ENCODE results near the gene KCNQ1. TPM values are rescaled to one million over a fixed set of nuclear protein-coding genes. Genes with fewer than 3 reads are reported as not detected.

KCNQ1 gene
- total RNA-seq, 1 experiment from 2014 or later, result 2.5 TPM

DNA sequence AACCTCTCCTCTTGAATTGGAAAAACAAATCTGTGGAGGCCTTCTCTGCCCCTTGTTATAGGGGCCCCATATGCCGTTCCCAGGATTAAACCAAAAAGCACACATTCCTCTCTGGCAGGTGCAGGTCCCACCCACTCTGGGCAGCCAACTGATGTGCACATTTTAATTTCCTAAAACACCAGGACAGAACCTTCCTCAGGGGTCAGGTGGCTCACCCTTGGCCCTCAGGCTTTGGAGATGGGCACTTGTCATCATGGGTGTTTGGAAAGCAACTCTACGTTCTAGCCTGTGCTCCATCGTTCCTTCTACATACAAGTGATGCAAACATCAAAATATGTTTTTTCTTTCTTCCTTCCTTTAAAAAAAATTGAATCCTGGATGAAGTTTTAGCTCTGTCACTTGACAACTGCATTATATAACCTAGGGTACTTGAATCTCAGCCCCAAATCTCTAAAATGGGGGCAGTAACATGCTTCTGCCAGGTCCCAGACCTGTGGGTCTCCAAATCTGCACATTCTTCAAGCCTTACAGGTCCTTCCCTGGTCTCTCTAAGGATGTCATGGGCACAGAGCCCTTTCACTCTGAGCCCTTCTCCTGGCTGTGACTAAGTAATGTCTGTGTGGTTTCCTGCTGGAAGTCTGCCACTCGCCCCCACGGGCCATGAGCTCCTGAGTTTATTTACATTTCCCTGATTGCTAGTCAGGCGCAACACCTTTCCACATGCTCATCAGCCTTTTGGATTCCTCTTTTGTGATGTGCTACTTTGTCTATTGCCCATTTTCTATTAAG, 211.2 kb downstream of the KCNQ1 start (continued):
- TF ChIP-seq, protein P1, sequence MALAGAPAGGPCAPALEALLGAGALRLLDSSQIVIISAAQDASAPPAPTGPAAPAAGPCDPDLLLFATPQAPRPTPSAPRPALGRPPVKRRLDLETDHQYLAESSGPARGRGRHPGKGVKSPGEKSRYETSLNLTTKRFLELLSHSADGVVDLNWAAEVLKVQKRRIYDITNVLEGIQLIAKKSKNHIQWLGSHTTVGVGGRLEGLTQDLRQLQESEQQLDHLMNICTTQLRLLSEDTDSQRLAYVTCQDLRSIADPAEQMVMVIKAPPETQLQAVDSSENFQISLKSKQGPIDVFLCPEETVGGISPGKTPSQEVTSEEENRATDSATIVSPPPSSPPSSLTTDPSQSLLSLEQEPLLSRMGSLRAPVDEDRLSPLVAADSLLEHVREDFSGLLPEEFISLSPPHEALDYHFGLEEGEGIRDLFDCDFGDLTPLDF (CRISPR knock-in tag; IDR thresholded peaks at IDR 0.05), result no peak

DNA sequence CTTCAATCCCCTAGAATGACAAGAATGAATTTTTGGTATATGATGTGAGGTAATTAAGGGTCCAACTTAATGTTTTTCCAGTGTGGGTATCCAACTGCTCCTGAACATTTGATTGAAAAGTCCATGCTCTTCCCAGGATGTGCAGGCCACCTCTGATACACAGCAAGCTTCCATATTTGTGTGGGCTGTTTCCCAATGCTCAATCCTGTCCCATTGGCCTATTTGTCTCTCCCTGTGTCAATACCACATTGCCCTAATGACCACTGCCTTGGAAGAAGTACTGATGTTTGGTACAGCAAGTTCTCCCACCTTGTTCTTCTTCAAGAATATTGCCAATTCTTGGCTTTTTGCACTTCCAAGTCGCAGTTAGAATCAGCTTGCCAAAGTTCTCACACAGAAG, 212.1 kb downstream of the KCNQ1 start:
- no peak for DNase-seq (ENCODE audit: low spot score)
- Mint-ChIP-seq H3K4me1 (0 out of 2 replicates have a peak, but pooled peaks cover 4% of the 10 kb centered on the region), H3K36me3 (peaks cover 85% of the 10 kb centered on the region), H3K4me3 (no peak overlapping the region), H3K27ac (no peak overlapping the region), H3K9me3 (peaks cover 74% of the 10 kb centered on the region), H3K27me3 (ENCODE audit: low read depth) (peaks cover 100% of the 10 kb centered on the region; the same call in 1 of the 2 replicates)
- CTCF ChIA-PET, result no interaction called here
- ATAC-seq, result no peak
- TF ChIP-seq, protein P2, sequence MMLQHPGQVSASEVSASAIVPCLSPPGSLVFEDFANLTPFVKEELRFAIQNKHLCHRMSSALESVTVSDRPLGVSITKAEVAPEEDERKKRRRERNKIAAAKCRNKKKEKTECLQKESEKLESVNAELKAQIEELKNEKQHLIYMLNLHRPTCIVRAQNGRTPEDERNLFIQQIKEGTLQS (CRISPR knock-in tag; conservative IDR thresholded peaks at IDR 0.05), result no peak
- TF ChIP-seq, protein P3, sequence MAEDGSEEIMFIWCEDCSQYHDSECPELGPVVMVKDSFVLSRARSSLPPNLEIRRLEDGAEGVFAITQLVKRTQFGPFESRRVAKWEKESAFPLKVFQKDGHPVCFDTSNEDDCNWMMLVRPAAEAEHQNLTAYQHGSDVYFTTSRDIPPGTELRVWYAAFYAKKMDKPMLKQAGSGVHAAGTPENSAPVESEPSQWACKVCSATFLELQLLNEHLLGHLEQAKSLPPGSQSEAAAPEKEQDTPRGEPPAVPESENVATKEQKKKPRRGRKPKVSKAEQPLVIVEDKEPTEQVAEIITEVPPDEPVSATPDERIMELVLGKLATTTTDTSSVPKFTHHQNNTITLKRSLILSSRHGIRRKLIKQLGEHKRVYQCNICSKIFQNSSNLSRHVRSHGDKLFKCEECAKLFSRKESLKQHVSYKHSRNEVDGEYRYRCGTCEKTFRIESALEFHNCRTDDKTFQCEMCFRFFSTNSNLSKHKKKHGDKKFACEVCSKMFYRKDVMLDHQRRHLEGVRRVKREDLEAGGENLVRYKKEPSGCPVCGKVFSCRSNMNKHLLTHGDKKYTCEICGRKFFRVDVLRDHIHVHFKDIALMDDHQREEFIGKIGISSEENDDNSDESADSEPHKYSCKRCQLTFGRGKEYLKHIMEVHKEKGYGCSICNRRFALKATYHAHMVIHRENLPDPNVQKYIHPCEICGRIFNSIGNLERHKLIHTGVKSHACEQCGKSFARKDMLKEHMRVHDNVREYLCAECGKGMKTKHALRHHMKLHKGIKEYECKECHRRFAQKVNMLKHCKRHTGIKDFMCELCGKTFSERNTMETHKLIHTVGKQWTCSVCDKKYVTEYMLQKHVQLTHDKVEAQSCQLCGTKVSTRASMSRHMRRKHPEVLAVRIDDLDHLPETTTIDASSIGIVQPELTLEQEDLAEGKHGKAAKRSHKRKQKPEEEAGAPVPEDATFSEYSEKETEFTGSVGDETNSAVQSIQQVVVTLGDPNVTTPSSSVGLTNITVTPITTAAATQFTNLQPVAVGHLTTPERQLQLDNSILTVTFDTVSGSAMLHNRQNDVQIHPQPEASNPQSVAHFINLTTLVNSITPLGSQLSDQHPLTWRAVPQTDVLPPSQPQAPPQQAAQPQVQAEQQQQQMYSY (CRISPR knock-in tag; IDR thresholded peaks at IDR 0.05), result no peak
- TF ChIP-seq FOXJ3 (CRISPR knock-in tag; IDR thresholded peaks at IDR 0.05; ENCODE audit: borderline replicate concordance), result no peak
- TF ChIP-seq ZBTB21 (CRISPR knock-in tag; IDR thresholded peaks at IDR 0.05; ENCODE audit: borderline replicate concordance), result no peak
- no peak for TF ChIP-seq EMX1 (CRISPR knock-in tag; IDR thresholded peaks at IDR 0.05)
- TF ChIP-seq, protein P4, sequence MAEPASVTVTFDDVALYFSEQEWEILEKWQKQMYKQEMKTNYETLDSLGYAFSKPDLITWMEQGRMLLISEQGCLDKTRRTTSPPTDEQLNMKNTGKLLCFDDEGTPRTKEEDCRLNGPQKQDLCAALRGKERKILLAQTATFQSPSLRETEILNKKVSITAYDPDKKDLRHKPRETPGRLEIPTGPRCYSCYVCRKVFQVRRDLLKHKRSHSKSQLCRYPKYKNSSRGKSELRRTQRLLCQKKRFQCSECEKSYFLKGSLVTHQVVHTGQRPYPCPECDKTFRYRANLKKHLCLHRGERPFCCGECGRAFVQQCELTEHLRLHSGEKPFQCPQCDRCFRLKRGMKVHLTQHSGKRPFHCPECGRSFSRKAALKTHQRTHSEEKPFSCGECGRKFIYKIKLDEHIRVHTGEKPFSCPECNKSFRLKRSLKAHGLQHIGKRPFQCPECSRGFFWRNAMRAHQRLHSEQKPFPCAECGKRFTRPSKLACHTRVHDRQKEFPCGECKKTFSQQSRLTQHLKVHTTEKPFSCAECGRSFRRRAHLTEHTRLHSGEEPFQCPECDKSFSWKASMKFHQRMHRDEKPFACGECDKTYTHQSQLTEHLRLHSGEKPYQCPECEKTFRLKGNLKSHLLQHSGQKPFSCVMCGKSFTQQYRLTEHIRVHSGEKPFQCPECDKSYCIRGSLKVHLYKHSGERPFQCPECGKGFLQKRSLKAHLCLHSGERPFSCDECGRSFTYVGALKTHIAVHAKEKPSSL (CRISPR knock-in tag; conservative IDR thresholded peaks at IDR 0.05), result no peak
- POLR2A ChIA-PET, result no interaction called here

DNA sequence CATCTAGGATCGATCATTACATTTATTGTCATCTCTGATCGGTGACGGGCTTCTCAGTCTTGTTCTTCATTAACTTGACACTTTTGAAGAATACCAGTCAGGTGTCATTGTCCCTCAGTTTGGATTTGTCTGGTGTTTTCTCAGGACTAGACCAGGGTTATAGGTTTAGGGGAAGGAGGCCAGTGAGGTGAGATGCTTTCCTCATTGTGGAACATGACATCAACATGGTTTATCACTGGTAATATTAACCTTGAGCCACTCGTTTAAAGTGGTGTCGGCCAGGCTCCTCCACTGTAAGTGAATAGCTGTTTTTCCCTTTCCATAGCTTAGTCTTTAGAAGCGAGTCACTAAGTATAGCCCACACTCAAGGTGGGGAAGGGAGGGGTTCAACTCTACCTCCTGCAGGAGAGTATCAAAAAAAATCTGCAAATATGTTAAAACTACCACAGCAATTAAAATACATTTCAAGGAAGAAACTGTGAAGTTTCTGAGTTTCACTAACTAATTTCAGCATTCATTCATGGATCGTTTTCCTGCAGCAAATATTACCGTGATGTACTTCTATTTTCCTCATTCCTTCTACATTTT, 213.0 kb downstream of the KCNQ1 start:
- Mint-ChIP-seq H3K36me3 (peaks cover 84% of the 10 kb centered on the region), H3K9me3 (peaks cover 69% of the 10 kb centered on the region), H3K4me1 (no peaks in the 10 kb centered on the region), H3K27ac (no peak overlapping the region), H3K4me3 (no peak overlapping the region), H3K27me3 (ENCODE audit: low read depth) (peaks cover 95% of the 10 kb centered on the region)
- ATAC-seq (no peak), DNase-seq (ENCODE audit: low spot score) (no peak)
- TF ChIP-seq GRHL2 (CRISPR knock-in tag; IDR thresholded peaks at IDR 0.05; ENCODE audit: insufficient replicate concordance, severe bottlenecking) (no peak), NR2C2 (CRISPR knock-in tag; IDR thresholded peaks at IDR 0.05) (no peak), SP1 (CRISPR knock-in tag; conservative IDR thresholded peaks at IDR 0.05) (no peak), CBFB (CRISPR knock-in tag; IDR thresholded peaks at IDR 0.05; ENCODE audit: low read depth) (no peak)
- TF ChIP-seq, protein P5, sequence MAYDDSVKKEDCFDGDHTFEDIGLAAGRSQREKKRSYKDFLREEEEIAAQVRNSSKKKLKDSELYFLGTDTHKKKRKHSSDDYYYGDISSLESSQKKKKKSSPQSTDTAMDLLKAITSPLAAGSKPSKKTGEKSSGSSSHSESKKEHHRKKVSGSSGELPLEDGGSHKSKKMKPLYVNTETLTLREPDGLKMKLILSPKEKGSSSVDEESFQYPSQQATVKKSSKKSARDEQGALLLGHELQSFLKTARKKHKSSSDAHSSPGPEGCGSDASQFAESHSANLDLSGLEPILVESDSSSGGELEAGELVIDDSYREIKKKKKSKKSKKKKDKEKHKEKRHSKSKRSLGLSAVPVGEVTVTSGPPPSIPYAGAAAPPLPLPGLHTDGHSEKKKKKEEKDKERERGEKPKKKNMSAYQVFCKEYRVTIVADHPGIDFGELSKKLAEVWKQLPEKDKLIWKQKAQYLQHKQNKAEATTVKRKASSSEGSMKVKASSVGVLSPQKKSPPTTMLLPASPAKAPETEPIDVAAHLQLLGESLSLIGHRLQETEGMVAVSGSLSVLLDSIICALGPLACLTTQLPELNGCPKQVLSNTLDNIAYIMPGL (CRISPR knock-in tag; IDR thresholded peaks at IDR 0.05), result no peak
- ChIA-PET POLR2A (no interaction called here), CTCF (no interaction called here)

Data from WTC11 (cell line).